Measurements from ENCODE around the gene FBXO5.
"Not testable (repeated sequence)": the region's sequence is repeated elsewhere in the genome, so short reads cannot be mapped to it uniquely, and the experiment has no call there.

DNA sequence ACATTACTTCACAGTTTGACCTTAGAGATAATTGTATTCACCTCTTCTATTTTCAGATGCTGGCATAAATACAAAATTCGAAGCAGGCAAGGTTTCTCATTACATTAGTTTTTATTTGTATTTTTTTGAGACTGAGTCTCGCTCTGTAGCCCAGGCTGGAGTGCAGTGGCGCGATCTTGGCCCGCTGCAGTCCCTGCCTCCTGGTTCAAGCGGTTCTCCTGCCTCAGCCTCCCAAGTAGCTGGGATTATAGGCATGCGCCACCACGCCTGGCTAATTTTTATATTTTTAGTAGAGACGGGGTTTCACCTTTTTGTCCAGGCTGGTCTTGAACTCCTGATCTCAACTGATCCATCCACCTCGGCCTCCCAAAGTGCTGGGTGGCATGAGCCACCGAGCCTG is 2.5 kb upstream of the FBXO5 start:
- TF ChIP-seq TAF1 (IDR thresholded peaks at IDR 0.05; ENCODE audit: borderline replicate concordance, low read depth, low read length); POLR2AphosphoS5 (IDR thresholded peaks at IDR 0.05; ENCODE audit: low read depth, low read length); POLR2A (IDR thresholded peaks at IDR 0.05; ENCODE audit: low read depth, low read length): not testable (repeated sequence)

All from GM12892 (cell line).